ENCODE measurements around the gene ISYNA1.

Gene ISYNA1

GRCh38 chr19:18467978-18468377 lies 30.0 kb upstream of the ISYNA1 start:
- no peak for DNase-seq (ENCODE audit: low read depth)

- no peak for DNase-seq (ENCODE audit: low read depth)
Measured at GRCh38 chr19:18466354-18466753, 28.4 kb upstream of the ISYNA1 start.

- no peak for DNase-seq (ENCODE audit: low read depth)
Measured at GRCh38 chr19:18465964-18466339, 28.0 kb upstream of the ISYNA1 start.

GRCh38 chr19:18465214-18465963 lies 27.5 kb upstream of the ISYNA1 start:
- DNase-seq (ENCODE audit: low read depth): no peak

- no peak for DNase-seq (ENCODE audit: low read depth)
Measured at GRCh38 chr19:18464646-18465045, 26.7 kb upstream of the ISYNA1 start.

GRCh38 chr19:18461471-18461870 lies 23.5 kb upstream of the ISYNA1 start:
- DNase-seq (ENCODE audit: low read depth): no peak

GRCh38 chr19:18460900-18461299 lies 23.0 kb upstream of the ISYNA1 start:
- DNase-seq (ENCODE audit: low read depth): no peak

- no peak for DNase-seq (ENCODE audit: low read depth)
Measured at GRCh38 chr19:18457483-18458331, 19.8 kb upstream of the ISYNA1 start.

GRCh38 chr19:18456974-18457373 lies 19.0 kb upstream of the ISYNA1 start:
- DNase-seq (ENCODE audit: low read depth): no peak

GRCh38 chr19:18456279-18456678 lies 18.3 kb upstream of the ISYNA1 start:
- DNase-seq (ENCODE audit: low read depth): no peak

GRCh38 chr19:18453269-18454024 lies 15.5 kb upstream of the ISYNA1 start:
- no peak for DNase-seq (ENCODE audit: low read depth)

- DNase-seq (ENCODE audit: low read depth): no peak
Measured at GRCh38 chr19:18452386-18452785, 14.5 kb upstream of the ISYNA1 start.

GRCh38 chr19:18450931-18451836 lies 13.3 kb upstream of the ISYNA1 start:
- peak; percentile 81 for DNase-seq (ENCODE audit: low read depth)

- DNase-seq (ENCODE audit: low read depth): no peak
Measured at GRCh38 chr19:18450021-18450930, 12.3 kb upstream of the ISYNA1 start.

GRCh38 chr19:18449552-18449951 lies 11.6 kb upstream of the ISYNA1 start:
- DNase-seq (ENCODE audit: low read depth): no peak

- DNase-seq (ENCODE audit: low read depth): no peak
Measured at GRCh38 chr19:18446811-18447359, 9.0 kb upstream of the ISYNA1 start.

GRCh38 chr19:18446145-18446810 lies 8.3 kb upstream of the ISYNA1 start:
- no peak for DNase-seq (ENCODE audit: low read depth)

GRCh38 chr19:18445262-18445948 lies 7.5 kb upstream of the ISYNA1 start:
- no peak for DNase-seq (ENCODE audit: low read depth)

- DNase-seq (ENCODE audit: low read depth): no peak
Measured at GRCh38 chr19:18444513-18444912, 6.6 kb upstream of the ISYNA1 start.

Measured in activated T-cell treated with anti-CD3 and anti-CD28 coated beads for 24 hours (primary cell).